Lung (tissue), 12 donors: ENCODE measurements around the gene CNP. TPM values are rescaled to one million over a fixed set of nuclear protein-coding genes. Genes with fewer than 3 reads are reported as not detected.

Experiments used
- ATAC-seq: fragments of 200-7000 bp; cut with Tn5 transposase; one replicate; pipeline ENCODE4 v1.9.1; 2020; ENCODE audit warnings: moderate number of reproducible peaks; ENCODE audit not compliant: insufficient read depth, low FRiP score
- DNase-seq, 3 donors: peaks; one replicate each; pipeline ENCODE4 v3.0.0-alpha.2; 2013 to 2017
- H3K27ac ChIP-seq, 2 donors: one replicate each; pipeline ENCODE4 v1.5.1; 2013; ENCODE audit warnings: mild to moderate bottlenecking in 2 of 2, moderate library complexity in 2 of 2, control low read depth in 1 of 2, inconsistent platforms in 1 of 2, low read depth in 1 of 2, low read length in 1 of 2
- H3K27me3 ChIP-seq, 3 donors: one replicate each; pipeline ENCODE4 v1.5.1; 2013; ENCODE audit warnings: low read length in 2 of 3; ENCODE audit not compliant: control insufficient read depth in 3 of 3, insufficient read depth in 3 of 3
- H3K36me3 ChIP-seq, 4 donors: one replicate each; pipeline ENCODE4 v1.5.1; 2013; ENCODE audit warnings: low read length in 4 of 4, mild to moderate bottlenecking in 1 of 4, moderate library complexity in 1 of 4; ENCODE audit not compliant: control insufficient read depth in 4 of 4, insufficient read depth in 4 of 4
- H3K4me1 ChIP-seq, 5 donors: one replicate each; pipeline ENCODE4 v1.5.1; 2013; ENCODE audit warnings: low read length in 5 of 5, mild to moderate bottlenecking in 2 of 5, moderate library complexity in 1 of 5; ENCODE audit not compliant: control insufficient read depth in 5 of 5, insufficient read depth in 5 of 5
- H3K4me3 ChIP-seq: one replicate; pipeline ENCODE4 v1.5.1; 2013; ENCODE audit warnings: mild to moderate bottlenecking, control low read depth, moderate library complexity
- H3K9ac ChIP-seq, 2 donors: one replicate each; pipeline ENCODE4 v1.5.1; 2013; ENCODE audit warnings: low read length in 2 of 2, control low read depth in 1 of 2; ENCODE audit not compliant: insufficient read depth in 1 of 2
- H3K9me3 ChIP-seq, 4 donors: one replicate each; pipeline ENCODE4 v1.5.1; 2013; ENCODE audit warnings: low read length in 3 of 4, mild to moderate bottlenecking in 1 of 4, moderate library complexity in 1 of 4; ENCODE audit not compliant: control insufficient read depth in 4 of 4, insufficient read depth in 3 of 4
- WGBS, 2 donors: extraction: QIAGEN DNeasy Blood & Tissue Kit; methylation state at CpG; one replicate each; pipeline ENCODE4 v1.1.7; 2013; 5-methylcytosine and 5-hydroxymethylcytosine counted together
- polyA plus RNA-seq, 2 donors: library from polyadenylated mRNA; stranded (reverse); fragments of 200-250 nt; gene quantifications; one replicate each; pipeline ENCODE4 v1.2.1, GENCODE V29; 2013
- total RNA-seq, 2 donors: library from RNA; depleted of rRNA in 1 of 2; stranded (reverse); fragments of >200 nt in 1 of 2; gene quantifications; one replicate each; pipeline ENCODE4 v1.2.1, GENCODE V29; 2014 to 2021
- TF ChIP-seq, protein P1 (sequence below): IDR thresholded peaks from 2 replicates; pipeline ENCODE4 v1.5.1; 2012; ENCODE audit warnings: mild to moderate bottlenecking; ENCODE audit errors: control extremely low read depth, extremely low read depth
- donor health status: control.
- donor health status: control.
- donor health status: Bipolar disorder and iron deficiency.
- donor health status: healthy.
- donor health status: DM: yes; HTN: yes; CAD: no.

Gene CNP
- total and polyA plus RNA-seq, 4 donors, result 32.3 to 53.5 (median 33.9) TPM

DNA sequence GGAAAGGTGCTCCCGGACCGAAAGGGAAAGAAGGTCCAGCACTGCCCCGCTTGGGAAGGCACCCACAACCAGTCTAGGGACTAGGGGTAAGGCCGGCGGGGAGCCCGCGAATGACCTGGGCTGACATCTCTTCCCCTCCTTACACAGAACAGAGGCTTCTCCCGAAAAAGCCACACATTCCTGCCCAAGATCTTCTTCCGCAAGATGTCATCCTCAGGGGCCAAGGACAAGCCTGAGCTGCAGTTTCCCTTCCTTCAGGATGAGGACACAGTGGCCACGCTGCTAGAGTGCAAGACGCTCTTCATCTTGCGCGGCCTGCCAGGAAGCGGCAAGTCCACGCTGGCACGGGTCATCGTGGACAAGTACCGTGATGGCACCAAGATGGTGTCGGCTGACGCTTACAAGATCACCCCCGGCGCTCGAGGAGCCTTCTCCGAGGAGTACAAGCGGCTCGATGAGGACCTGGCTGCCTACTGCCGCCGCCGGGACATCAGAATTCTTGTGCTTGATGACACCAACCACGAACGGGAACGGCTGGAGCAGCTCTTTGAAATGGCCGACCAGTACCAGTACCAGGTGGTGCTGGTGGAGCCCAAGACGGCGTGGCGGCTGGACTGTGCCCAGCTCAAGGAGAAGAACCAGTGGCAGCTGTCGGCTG is 1.5 kb downstream of the CNP start:
- TF ChIP-seq, protein P1, sequence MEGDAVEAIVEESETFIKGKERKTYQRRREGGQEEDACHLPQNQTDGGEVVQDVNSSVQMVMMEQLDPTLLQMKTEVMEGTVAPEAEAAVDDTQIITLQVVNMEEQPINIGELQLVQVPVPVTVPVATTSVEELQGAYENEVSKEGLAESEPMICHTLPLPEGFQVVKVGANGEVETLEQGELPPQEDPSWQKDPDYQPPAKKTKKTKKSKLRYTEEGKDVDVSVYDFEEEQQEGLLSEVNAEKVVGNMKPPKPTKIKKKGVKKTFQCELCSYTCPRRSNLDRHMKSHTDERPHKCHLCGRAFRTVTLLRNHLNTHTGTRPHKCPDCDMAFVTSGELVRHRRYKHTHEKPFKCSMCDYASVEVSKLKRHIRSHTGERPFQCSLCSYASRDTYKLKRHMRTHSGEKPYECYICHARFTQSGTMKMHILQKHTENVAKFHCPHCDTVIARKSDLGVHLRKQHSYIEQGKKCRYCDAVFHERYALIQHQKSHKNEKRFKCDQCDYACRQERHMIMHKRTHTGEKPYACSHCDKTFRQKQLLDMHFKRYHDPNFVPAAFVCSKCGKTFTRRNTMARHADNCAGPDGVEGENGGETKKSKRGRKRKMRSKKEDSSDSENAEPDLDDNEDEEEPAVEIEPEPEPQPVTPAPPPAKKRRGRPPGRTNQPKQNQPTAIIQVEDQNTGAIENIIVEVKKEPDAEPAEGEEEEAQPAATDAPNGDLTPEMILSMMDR, result no peak
- peaks cover 0 to 28% (median 23%) of the 10 kb centered on the region in 4 donors for H3K36me3 ChIP-seq
- H3K4me1 ChIP-seq, result peaks cover 0 to 30% (median 3%) of the 10 kb centered on the region in 5 donors
- DNase-seq (no peak), ATAC-seq (no peak)
- WGBS, 2 donors, result 90 to 94% methylated on average over 37 of the region's 37 CpGs
- H3K9me3 ChIP-seq, result no peaks in the 10 kb centered on the region
- no peaks in the 10 kb centered on the region for H3K27me3 ChIP-seq
- no peak overlapping the region for H3K4me3 ChIP-seq
- H3K9ac ChIP-seq, result peak overlapping the region in 1 of 2 donors; percentile 68
- peak overlapping the region in 1 of 2 donors; percentile 81 for H3K27ac ChIP-seq

DNA sequence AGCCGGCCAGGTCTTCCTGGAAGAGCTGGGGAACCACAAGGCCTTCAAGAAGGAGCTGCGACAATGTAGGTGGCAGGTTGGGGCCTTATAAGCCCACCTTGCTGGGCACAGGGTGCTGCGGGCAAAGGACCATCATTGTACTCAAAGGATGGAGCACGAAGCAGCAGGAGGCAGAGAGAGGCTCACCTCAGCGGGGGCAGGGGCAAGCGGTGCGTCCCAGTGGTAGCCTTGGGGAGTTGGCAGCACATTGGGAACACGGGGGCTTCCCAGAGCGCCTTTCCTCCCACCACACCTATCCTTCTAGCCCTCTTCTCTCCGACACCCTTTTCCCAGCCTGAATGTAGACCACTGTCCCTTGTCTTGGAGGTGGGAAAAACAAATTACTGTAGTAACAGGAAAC is 2.1 kb downstream of the CNP start:
- H3K27me3 ChIP-seq, result no peaks in the 10 kb centered on the region
- no peak overlapping the region for H3K4me3 ChIP-seq
- WGBS, 2 donors, result 93% methylated on average over 10 of the region's 10 CpGs
- ATAC-seq (no peak), DNase-seq (no peak)
- no peak overlapping the region for H3K9ac ChIP-seq
- no peaks in the 10 kb centered on the region for H3K9me3 ChIP-seq
- H3K27ac ChIP-seq, result no peak overlapping the region
- TF ChIP-seq, protein P1, result no peak
- peaks cover 0 to 28% (median 26%) of the 10 kb centered on the region in 4 donors for H3K36me3 ChIP-seq
- H3K4me1 ChIP-seq, result peaks cover 0 to 30% (median 6%) of the 10 kb centered on the region in 5 donors

DNA sequence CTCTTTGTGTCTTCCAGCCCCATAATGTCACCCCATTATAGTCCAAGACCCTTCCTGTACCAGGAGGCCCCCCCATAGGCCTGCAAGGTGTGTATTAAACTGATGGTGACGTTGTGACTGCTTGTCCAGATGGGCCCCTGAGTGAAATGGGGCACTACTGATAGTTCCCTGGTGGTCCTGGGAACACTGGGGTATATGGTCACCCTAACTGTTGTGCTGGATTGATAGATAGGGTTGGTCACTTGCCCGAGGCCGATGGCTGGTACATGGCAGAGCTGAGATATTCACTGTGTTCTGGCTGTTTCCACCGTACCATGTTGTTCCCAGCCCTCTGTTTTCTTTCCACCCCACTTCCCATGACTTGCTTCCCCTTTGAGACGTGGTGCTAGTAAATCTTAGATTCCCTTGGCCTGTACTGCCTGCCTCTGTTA is 4.3 kb downstream of the CNP start:
- Histone ChIP-seq H3K9ac (no peak overlapping the region), H3K9me3 (no peaks in the 10 kb centered on the region), H3K4me3 (no peak overlapping the region), H3K36me3 (peaks cover 12 to 47% (median 35%) of the 10 kb centered on the region in 4 donors), H3K27ac (no peak overlapping the region), H3K27me3 (no peaks in the 10 kb centered on the region), H3K4me1 (peaks cover 0 to 19% (median 6%) of the 10 kb centered on the region in 5 donors)
- 73 to 79% methylated on average over 5 of the region's 5 CpGs for WGBS, 2 donors
- no peak for DNase-seq
- TF ChIP-seq, protein P1, result no peak
- no peak for ATAC-seq
